AG10803 (cell line): ENCODE results near the gene CLEC16A.

Source experiments
- DNase-seq: peaks from one replicate; pipeline ENCODE4 v3.0.0; 2010; ENCODE audit warnings: low read depth
- H3K4me3 ChIP-seq: 2 replicates; pipeline ENCODE4 v1.5.1; 2011; ENCODE audit warnings: mild to moderate bottlenecking, low read length, control low read depth
- TF ChIP-seq, protein P1 (sequence below): conservative IDR thresholded peaks from 2 replicates; pipeline ENCODE4 v1.5.1; 2011; ENCODE audit warnings: mild to moderate bottlenecking, low read length, control low read depth, inconsistent platforms

CLEC16A gene

DNA sequence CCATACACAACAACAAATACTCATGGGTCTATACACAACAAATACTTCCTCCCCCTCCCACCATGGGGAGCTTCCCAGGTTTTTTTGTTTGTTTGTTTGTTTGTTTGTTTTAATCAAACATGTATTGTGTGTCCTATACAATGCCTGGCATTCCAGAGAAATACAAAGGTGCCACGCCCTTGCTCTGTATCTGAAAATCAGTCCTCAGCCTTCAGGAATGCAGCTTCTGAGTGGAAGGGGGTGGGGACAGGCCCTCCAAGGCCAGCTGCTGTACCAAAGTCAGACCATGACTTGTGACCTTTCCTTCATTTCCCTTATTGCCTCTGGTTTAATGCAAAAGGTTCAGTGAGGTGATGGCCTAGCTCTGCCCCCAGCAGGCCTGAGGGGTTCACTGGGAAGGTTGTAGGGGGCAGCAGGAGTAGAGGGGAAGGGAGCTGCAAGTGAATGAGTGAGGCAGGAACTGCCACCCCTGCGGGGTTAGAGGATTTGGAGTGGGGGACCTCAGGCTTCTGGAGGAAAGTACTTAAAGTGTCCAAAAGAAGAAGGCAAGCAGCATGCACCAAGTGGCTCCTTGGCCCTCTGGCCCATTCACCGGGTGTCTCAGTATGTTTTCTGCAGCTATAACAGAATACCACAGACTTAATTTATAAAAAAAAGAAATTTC is 105.2 kb downstream of the CLEC16A start:
- TF ChIP-seq, protein P1, sequence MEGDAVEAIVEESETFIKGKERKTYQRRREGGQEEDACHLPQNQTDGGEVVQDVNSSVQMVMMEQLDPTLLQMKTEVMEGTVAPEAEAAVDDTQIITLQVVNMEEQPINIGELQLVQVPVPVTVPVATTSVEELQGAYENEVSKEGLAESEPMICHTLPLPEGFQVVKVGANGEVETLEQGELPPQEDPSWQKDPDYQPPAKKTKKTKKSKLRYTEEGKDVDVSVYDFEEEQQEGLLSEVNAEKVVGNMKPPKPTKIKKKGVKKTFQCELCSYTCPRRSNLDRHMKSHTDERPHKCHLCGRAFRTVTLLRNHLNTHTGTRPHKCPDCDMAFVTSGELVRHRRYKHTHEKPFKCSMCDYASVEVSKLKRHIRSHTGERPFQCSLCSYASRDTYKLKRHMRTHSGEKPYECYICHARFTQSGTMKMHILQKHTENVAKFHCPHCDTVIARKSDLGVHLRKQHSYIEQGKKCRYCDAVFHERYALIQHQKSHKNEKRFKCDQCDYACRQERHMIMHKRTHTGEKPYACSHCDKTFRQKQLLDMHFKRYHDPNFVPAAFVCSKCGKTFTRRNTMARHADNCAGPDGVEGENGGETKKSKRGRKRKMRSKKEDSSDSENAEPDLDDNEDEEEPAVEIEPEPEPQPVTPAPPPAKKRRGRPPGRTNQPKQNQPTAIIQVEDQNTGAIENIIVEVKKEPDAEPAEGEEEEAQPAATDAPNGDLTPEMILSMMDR = no peak
- DNase-seq = peak; percentile 37
- H3K4me3 ChIP-seq = no peak overlapping the region

DNA sequence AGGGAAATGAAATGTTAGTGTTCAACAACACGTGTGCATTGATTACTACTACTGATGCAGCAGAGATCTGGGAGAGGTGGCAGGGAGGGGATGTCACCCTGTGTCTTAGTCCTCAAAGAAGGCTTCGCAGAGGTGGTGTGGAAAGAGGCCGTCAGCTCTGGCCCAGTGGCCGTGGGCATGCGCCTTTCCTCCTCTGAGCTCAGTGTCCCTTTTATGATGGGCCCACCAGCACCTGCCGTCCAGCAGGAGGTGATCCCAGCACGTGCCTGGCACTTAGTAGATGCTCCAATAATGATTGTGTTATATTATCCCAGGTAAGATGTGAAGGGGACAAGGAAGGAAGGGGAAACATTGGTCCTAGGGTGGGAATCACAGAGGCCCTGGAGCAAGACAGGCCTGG is 106.2 kb downstream of the CLEC16A start:
- no peak overlapping the region for H3K4me3 ChIP-seq
- no peak for DNase-seq
- TF ChIP-seq, protein P1 = no peak

- no peak for DNase-seq
- H3K4me3 ChIP-seq = no peak overlapping the region
- TF ChIP-seq, protein P1 = no peak
Observed at GRCh38 chr16:11050944-11051343, 106.6 kb downstream of the CLEC16A start.

- H3K4me3 ChIP-seq = no peak overlapping the region
- no peak for DNase-seq
- TF ChIP-seq, protein P1 = no peak
Observed at GRCh38 chr16:11051430-11051829, 107.1 kb downstream of the CLEC16A start.

- TF ChIP-seq, protein P1 = no peak
- no peak overlapping the region for H3K4me3 ChIP-seq
- DNase-seq = no peak
Observed at GRCh38 chr16:11051879-11052808, 107.8 kb downstream of the CLEC16A start.

DNA sequence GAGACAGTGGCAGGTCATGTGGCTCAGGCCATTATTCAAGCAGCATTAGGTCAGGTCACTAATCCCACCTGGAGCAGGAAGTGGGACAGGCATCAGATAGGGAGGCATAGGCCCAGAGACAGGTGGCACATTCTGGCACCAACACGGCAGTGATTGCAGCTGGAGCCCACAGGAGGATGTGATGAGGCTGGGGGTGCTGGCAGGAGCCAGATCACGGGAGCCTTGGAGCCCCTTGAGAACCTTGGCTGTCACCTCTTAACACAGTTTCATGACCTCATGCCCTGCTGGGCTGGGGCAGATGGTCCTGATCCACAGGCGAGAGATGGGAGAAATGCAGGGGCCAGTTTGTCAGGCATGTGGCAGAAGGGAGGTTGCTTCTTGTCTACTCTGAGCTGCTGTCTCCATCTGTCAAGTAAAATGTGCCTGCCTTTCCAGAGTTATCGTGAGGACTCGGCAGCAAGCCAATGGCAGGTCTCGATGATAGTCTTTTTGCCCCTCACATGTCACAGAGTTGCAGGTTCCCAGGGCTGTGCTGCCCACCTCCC is 109.6 kb downstream of the CLEC16A start:
- TF ChIP-seq, protein P1 = no peak
- no peak overlapping the region for H3K4me3 ChIP-seq
- DNase-seq = no peak
